Activated CD4-positive, alpha-beta T cell treated with anti-CD3 and anti-CD28 coated beads for 1 hour (primary cell): ENCODE results near the gene NCOA5.

Source experiments
- DNase-seq: peaks from one replicate; pipeline ENCODE4 v3.0.0-alpha.2; 2020

Gene NCOA5

DNA sequence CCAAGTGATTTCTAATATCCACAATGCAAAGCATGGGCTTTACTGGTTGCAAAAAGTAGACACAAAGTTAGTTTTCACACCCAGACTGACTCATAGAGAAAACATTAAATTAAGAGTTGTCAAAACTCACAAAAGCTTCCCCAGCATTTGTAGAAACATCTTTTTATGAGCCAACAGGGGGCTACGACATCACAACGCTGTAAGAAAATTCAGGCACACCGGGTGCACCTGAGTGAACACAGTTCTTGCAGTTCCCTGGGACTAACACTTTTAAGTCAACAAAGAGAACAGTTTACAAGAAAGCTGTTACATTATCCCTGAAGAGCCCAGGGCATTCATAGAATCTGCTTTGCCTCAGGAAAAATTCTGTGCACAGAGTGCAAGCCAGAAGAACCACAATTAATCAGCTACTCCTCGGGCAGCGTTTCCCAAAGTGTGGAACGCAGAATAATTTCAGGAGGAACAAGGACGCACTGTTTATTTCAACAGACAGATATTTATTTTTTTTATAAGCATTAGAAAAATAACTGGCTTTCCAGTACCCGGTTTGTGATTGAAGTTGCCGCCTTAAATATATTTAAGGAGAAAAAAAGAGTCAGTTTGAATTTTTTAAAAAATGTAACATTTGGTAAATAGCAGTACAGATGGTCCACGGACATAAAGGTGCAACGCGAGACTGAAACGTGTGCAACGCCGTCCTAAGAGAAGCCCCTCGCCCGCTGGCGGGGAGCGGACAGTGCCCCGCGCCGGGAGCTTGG is 1.2 kb downstream of the NCOA5 start:
- no peak for DNase-seq

DNA sequence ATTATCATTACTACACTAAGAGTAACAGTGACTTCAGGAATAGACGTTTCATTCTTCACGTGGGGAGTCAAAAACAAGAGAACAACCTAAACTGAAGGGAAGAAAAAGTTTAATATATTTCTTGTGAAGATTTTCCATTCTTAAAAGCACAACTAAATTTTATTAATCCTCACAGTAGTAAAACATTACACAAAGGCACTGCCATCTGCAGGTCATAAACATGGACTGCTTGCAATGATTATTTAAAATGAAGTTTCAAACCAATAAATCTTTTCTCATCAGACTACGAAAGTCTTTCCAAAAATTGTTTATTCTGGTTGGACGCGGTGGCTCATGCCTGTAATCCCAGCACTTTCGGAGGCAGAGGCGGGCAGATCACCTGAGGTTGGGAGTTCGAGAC is 2.6 kb downstream of the NCOA5 start:
- DNase-seq: no peak

GRCh38 chr20:46085179-46085851 is 4.4 kb downstream of the NCOA5 start:
- no peak for DNase-seq

DNA sequence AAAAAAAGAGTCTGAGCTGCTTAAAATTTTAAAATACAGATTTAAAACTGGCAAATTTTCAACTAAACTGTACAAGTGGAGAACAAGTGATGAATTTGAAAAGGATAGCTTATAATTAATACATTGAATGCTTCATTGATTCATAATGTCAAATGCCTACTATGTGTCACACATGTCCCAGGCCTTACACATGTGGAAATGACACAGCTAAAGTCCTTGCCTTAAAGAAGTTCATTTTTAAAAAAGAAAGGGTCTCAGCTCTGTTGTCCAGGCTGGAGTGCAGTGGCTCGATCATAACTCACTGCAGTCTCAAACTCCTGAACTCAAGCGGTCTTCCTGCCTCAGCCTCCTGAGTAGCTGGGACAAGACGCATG is 5.0 kb downstream of the NCOA5 start:
- no peak for DNase-seq

DNA sequence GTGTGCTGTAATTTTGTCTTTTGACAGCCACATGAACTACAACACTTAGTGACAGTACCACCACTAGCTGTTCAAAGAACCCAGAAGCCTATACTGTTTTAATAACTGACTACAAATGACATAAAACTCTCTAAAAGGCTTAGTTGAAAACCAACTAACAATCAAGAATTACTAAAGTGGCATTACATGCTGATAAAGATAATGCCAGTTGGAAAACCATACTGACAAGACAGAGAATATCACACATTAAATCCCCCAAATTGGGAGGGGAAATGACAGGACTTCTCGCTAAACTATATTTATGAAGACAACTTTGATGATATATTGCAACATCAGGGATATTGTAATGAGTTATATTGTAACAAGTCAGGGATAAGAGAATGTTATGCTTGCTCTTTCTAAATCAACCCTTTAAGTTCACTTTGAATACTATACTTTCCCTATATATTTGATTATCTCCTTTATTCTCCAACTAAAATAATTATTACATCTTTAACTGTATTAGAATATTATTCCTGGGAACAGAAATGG is 6.2 kb downstream of the NCOA5 start:
- DNase-seq: no peak

GRCh38 chr20:46083101-46083500 is 6.7 kb downstream of the NCOA5 start:
- no peak for DNase-seq

DNA sequence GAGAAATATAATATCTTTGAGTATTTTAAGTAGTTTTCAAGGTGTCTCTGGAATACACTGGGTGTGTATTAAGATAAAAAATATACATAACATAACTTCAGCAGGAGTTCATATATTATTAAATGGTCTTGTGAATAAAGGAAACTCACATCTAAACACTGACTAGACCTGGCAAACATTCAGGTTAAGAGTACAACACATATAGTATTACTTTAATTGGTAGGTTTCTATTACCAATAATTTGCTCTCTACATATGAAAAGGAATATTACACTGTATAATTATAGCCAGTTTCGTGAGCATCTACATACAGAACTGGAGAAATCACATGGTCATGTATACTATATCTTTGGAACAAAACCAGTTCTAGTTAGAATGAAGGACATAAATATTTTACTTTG is 8.7 kb downstream of the NCOA5 start:
- DNase-seq: no peak

DNA sequence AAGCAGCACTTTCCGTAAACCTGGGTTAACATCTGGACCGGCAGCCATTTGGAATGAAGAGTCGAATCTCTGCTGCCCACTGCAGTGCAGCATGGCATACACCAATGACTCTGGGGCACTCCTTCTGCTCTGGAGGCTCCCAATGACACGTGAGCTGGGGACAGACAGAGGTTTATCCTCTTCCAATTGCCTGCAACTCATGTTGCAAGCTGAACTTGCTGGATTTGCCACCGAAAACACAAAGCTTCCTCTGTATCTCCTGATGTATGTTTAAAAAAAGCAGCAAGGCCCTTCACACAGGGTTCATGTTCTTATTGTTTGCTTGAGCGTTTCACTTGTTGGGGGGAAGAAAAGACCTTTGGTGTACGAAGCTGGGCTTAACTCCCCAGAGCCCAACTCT is 10.8 kb downstream of the NCOA5 start:
- DNase-seq: no peak

DNA sequence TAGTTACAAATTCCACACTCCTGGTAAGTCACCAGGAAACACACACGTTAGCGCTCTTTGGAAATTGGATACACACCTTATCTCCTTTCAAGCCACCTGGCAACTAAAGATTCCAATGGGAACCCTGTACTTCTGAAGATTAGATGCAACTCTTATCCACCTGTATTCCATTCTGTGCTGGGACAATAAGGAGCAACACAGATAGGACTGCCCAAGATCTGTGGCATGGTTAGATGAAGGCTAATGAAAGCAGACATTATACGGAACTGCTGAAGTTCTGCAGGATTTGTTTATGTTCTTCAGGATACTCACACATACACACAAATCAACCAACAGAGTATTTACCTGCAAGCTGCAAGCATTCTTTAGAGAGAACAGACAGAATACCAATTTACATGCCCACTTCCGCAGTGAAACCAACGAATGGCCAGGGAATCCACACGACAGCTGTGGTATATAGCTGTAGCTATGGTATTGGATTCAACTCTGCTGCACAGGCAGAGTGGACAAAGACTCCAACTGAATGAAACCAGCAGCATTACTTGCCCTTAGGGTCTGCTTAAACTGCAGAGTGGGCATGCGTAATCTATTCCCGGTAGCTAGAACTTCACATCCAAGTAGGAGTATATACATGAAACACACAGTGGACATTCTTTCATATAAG is 12.0 kb downstream of the NCOA5 start:
- DNase-seq: no peak

DNA sequence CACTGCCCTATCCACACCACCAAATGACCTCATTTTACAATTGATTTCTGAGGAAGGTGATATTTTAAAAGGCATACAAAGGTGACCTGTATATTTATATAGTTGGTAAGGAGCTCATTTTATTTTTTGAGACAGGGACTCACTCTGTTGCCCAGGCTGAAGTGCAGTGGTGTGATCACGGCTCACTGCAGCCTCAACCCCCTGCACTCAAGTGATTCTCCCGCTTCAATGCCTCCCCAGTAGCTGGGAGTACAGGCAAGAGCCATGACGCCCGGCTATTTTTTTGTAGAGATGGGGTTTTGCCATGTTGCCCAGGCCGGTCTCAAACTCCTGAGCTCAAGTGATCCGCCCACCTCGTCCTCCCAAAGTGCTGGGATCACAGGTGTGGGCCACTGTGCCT is 13.0 kb downstream of the NCOA5 start:
- DNase-seq: no peak

DNA sequence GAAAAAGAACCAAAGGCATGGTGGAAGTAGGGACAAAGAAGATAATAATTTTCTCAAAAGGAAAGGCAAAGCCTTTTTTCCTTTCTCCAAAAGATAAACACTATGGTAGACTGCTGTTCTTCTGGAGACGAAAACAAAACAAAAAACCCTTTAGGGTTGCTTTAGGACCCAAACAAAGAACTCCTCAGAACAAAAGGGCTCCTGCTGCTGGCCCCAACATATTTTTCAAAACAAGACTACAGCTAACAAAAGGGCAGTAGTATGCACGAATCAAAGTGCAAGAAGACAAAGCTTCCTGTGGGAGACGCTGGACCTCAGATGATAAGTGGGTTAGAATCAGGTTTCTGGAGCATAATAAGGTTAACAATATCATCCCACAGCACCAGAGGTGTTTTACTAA is 15.8 kb downstream of the NCOA5 start:
- DNase-seq: no peak

DNA sequence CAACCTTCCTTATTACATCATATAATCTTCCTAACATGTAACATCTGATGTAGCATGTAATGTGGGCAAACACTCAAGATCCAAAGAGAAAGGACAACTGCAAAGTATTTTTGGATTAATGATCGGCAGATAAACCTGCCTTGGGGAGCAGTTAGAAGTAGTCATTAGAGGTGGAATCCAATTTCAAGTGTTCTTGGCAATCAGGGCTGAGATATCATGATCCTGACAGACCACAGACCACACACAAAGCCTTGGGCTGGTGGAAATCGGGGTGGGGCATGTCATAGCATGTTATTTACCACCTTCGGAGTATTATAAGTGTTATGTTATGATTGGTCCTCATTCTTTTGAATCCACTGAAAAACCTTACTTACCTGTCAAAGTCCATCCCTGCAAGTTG is 16.3 kb downstream of the NCOA5 start:
- no peak for DNase-seq

DNA sequence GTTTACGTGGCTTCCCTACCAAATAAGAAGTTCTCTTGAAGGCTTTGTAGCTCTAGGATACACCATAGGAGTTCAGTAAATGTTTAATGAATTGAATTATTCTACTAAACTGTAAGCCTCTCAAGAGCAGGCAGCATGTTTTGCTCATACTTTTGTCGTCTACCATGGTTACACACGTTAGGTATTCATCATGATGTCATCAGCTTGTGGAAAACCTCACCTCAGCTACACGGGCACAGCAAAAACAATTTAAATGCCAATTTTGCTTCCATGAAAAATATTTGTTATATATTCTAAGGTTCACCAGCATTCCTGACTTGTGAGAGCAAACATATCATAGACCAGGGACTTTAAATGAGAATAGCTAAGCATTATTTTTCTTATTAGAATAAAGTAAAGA is 16.7 kb downstream of the NCOA5 start:
- no peak for DNase-seq

DNA sequence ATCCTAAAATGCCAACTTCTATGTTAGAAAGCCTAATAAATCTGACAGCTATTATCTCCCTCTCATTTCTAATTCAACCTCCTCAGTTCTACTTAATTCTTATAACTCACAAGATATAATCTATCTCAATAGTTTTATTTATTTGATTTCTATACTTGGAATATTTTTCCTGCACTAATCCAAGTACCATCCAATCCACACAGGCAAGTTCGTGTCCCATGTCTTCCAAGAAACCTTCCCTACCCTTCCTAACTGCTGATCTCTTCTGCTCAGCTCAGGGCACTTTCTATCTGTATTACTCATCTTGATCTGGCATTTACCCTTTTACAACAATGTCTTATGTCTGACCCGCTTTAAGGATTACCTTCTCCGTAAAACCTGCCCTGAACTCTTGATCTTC is 18.2 kb downstream of the NCOA5 start:
- no peak for DNase-seq

- no peak for DNase-seq
Observed at GRCh38 chr20:46070215-46070900, 19.4 kb downstream of the NCOA5 start.

GRCh38 chr20:46065691-46066090 is 24.1 kb downstream of the NCOA5 start:
- no peak for DNase-seq

GRCh38 chr20:46065006-46065405 is 24.8 kb downstream of the NCOA5 start:
- DNase-seq: no peak

DNA sequence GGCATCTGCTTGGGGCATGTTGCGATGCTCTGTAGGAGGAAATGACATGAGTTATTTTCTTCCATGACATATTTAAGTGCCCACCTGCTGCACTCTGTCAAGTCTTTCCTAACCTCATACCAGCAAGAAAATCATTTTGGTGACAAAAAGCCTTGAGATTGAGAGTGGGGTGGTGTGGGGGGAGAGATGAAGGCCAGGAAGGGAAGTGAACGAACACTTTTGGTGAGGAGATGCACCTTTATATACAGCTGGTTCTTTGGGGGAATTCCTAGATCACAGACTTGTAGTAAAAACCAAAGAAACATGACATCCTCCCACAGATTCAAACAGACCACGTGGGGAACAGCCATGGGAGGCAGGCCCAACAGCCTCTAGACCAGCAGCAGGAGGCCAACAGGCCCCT is 26.1 kb downstream of the NCOA5 start:
- no peak for DNase-seq

DNA sequence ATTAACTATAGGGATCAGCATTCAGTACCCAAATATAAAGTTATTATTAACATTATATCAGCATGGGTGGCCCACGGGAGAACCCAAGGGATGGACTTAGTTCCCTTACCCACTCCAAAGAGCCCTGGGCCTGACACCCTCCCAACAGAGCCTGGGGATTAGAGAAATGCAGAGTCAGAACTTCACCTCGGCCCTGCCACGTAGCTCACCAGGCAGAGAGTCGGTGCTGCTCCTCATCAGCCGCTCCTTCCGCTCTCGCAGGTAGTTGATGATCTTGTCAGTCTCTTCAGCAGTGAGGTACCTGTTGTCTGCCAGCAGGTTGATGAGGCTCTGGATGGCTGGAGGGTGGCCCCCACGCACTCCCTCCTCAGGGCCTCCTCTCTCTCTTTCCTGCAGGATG is 26.6 kb downstream of the NCOA5 start:
- DNase-seq: no peak

- no peak for DNase-seq
Observed at GRCh38 chr20:46062621-46063020, 27.1 kb downstream of the NCOA5 start.

GRCh38 chr20:46062151-46062550 is 27.6 kb downstream of the NCOA5 start:
- DNase-seq: no peak

GRCh38 chr20:46060975-46061374 is 28.8 kb downstream of the NCOA5 start:
- DNase-seq: no peak

DNA sequence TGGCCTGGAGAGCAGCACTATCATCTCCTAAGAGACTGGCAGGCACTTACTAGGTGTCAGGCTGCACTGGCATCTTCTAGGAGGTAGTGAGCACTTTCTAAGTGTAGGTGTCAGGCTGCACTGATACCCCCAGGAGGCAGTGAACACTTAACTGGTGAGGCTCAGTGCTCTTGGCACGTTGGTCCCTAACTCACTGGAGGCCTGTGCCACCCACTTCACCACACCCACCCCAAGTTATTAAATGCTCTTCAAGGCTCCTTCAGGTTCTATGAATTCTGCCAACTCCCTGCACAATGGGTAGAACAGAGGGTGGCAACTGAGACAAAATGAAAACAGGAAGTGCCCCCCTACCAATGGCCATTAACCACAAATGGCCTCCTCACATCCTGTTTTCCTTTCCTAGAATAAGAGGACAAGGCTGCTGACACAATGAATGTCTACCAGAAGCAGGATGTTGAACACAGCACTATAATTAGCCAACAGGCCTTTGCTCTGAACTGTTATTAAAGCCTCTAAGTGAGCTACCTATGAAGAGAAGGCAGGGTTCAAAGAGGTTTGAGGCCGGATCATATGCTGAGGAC is 29.4 kb downstream of the NCOA5 start:
- DNase-seq: no peak
